ENCODE data around the gene PEX16.

PEX16 gene

GRCh38 chr11:45927684-45928413 is 10.2 kb upstream of the PEX16 start:
- in situ Hi-C loops (cut with HindIII; ENCODE audit: low sequenced_read_pairs): no loop called here
- no peak overlapping the region for H3K4me3 ChIP-seq (ENCODE audit: low read depth, low read length)
- no peak for DNase-seq (ENCODE audit: low read depth, low spot score)
- TF ChIP-seq, protein P1, sequence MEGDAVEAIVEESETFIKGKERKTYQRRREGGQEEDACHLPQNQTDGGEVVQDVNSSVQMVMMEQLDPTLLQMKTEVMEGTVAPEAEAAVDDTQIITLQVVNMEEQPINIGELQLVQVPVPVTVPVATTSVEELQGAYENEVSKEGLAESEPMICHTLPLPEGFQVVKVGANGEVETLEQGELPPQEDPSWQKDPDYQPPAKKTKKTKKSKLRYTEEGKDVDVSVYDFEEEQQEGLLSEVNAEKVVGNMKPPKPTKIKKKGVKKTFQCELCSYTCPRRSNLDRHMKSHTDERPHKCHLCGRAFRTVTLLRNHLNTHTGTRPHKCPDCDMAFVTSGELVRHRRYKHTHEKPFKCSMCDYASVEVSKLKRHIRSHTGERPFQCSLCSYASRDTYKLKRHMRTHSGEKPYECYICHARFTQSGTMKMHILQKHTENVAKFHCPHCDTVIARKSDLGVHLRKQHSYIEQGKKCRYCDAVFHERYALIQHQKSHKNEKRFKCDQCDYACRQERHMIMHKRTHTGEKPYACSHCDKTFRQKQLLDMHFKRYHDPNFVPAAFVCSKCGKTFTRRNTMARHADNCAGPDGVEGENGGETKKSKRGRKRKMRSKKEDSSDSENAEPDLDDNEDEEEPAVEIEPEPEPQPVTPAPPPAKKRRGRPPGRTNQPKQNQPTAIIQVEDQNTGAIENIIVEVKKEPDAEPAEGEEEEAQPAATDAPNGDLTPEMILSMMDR (IDR thresholded peaks at IDR 0.05; ENCODE audit: low read depth, low read length): no peak

DNA sequence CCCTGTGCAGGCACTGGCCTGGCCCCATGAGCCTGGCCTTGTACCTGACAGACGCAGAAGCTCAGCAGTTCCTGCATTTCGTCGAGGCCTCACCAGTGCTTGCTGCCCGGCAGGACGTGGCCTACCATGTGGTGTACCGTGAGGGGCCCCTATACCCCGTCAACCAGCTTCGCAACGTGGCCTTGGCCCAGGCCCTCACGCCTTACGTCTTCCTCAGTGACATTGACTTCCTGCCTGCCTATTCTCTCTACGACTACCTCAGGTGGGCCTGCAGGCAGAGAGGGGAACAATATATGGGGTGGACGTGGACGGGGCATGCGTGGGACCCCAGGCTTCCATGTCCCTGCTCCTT is 9.6 kb upstream of the PEX16 start:
- in situ Hi-C loops (cut with HindIII; ENCODE audit: low sequenced_read_pairs): no loop called here
- TF ChIP-seq, protein P1 (IDR thresholded peaks at IDR 0.05; ENCODE audit: low read depth, low read length): no peak

GRCh38 chr11:45926536-45927331 is 9.1 kb upstream of the PEX16 start:
- in situ Hi-C loops (cut with HindIII; ENCODE audit: low sequenced_read_pairs): no loop called here
- no peak for DNase-seq (ENCODE audit: low read depth, low spot score)
- TF ChIP-seq, protein P1 (IDR thresholded peaks at IDR 0.05; ENCODE audit: low read depth, low read length): no peak
- H3K4me3 ChIP-seq (ENCODE audit: low read depth, low read length): no peak overlapping the region

More for the DNA sequence above, 9.6 kb upstream of the PEX16 start:
- DNase-seq (ENCODE audit: low read depth, low spot score): no peak
- no peak overlapping the region for H3K4me3 ChIP-seq (ENCODE audit: low read depth, low read length)

GRCh38 chr11:45926001-45926401 is 8.3 kb upstream of the PEX16 start:
- in situ Hi-C loops (cut with HindIII; ENCODE audit: low sequenced_read_pairs): no loop called here
- DNase-seq (ENCODE audit: low read depth, low spot score): no peak
- H3K4me3 ChIP-seq (ENCODE audit: low read depth, low read length): no peak overlapping the region
- TF ChIP-seq, protein P1 (IDR thresholded peaks at IDR 0.05; ENCODE audit: low read depth, low read length): no peak

- H3K4me3 ChIP-seq (ENCODE audit: low read depth, low read length): no peak overlapping the region
- DNase-seq (ENCODE audit: low read depth, low spot score): no peak
- in situ Hi-C loops (cut with HindIII; ENCODE audit: low sequenced_read_pairs): no loop called here
- TF ChIP-seq, protein P1 (IDR thresholded peaks at IDR 0.05; ENCODE audit: low read depth, low read length): no peak
Observed at GRCh38 chr11:45925550-45925949, 7.9 kb upstream of the PEX16 start.

GRCh38 chr11:45924927-45925326 is 7.2 kb upstream of the PEX16 start:
- no peak for DNase-seq (ENCODE audit: low read depth, low spot score)
- in situ Hi-C loops (cut with HindIII; ENCODE audit: low sequenced_read_pairs): no loop called here
- TF ChIP-seq, protein P1 (IDR thresholded peaks at IDR 0.05; ENCODE audit: low read depth, low read length): no peak
- no peak overlapping the region for H3K4me3 ChIP-seq (ENCODE audit: low read depth, low read length)
